Activated gamma-delta T cell treated with Interleukin-2 at 50 U/mL for 16 hours (primary cell): ENCODE results near the gene SIPA1L2.

ENCODE experiments used
- DNase-seq: peaks from one replicate; pipeline ENCODE4 v3.0.0-alpha.2; 2020

The SIPA1L2 gene

GRCh38 chr1:232648316-232648715 is 18.4 kb upstream of the SIPA1L2 start:
- no peak for DNase-seq

GRCh38 chr1:232644209-232644608 is 14.3 kb upstream of the SIPA1L2 start:
- no peak for DNase-seq

GRCh38 chr1:232643251-232643650 is 13.3 kb upstream of the SIPA1L2 start:
- no peak for DNase-seq

- DNase-seq, result no peak
Observed at GRCh38 chr1:232641507-232641906, 11.6 kb upstream of the SIPA1L2 start.

DNA sequence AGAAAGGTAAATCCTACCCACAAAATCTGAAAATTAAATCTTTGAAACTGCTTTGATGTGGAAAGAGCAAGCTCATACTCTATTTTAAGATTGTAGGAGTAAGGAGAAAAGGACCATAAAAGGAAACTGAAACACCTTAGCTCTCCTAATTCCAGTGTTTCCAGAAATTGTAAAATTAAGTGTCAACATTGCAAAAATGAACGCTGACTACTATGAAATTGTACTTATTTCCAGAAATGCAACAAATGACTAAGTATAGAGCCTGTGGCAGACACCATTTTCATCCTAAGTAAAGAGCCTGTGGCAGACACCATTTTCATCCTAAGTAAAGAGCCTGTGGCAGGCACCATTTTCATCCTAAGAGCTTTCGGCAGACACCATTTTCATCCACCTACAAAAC is 6.9 kb upstream of the SIPA1L2 start:
- no peak for DNase-seq

GRCh38 chr1:232635778-232636356 is 5.9 kb upstream of the SIPA1L2 start:
- no peak for DNase-seq

- no peak for DNase-seq
Observed at GRCh38 chr1:232635279-232635678, 5.3 kb upstream of the SIPA1L2 start.

DNA sequence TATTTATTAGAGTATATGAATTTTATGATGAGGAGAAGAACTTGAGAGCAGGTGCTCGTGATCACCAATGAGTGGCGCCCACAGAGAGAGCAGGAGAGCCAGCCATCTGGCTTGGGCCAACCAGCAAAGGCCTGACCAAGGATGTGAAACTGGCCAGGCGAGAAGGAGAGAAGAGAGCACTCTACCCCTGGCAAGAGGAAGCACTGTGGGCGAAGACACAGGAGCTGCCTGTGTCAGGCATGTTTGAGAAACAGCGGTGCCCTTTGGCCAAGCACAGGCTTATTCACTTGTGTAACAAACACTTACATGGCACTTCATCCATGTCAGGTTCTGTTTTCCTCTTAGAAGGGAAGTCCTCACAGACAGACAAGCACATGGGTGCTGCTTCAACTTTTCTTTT is 4.2 kb upstream of the SIPA1L2 start:
- DNase-seq, result no peak

DNA sequence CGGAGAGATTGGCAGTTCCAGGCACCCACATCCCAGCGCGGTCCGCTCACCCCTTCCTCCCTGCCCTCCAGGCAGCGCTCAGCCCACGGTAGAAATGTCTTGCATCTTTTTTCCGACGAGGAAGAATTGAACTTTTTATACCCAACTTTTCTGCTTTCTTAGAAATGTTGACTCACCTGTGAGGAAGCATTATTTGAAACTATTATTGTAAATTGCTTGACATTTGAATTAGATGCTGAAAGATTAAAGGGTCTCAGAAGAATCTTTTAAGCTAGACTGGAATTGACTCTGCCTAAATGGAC is 912 bp upstream of the SIPA1L2 start:
- no peak for DNase-seq

DNA sequence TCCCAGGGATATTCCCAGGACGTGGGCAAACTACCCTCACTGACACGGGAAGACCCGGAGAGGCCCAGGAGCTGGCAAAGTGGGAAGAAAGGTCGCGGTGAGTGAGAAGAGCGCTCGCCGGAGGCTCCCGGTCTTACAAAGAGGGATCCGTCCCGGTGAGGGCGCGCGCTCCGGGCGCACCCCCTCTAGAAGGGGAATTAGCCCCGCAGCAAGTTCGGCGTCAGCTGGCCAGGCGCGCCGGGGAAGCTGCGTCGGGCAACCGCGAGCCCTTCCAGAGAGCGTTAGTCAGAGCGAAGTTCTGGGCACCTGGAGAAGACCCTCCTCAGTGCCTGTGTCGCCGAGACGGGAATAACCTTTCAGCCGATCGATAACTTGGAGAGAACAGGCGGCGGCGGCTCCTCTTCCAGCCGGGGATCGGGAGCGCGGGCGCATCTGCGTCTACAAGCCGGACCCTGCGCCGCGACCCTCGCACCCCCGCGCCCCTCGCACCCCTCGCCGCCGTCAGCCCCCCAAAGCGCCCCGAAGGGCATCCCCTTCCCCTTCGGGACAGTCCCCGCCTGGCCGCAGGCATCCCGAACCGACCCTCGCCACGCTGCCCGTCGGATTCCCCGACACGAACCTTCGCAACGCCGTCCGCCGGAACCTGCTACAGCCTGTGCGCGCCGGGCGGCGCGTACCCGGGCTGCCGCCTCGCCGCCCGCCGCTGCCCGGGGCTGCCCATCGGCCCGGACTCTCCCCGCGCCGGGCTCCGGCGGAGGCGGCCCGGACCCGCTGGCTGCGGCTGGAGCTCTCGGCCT is 485 bp downstream of the SIPA1L2 start:
- peak; percentile 4 for DNase-seq

DNA sequence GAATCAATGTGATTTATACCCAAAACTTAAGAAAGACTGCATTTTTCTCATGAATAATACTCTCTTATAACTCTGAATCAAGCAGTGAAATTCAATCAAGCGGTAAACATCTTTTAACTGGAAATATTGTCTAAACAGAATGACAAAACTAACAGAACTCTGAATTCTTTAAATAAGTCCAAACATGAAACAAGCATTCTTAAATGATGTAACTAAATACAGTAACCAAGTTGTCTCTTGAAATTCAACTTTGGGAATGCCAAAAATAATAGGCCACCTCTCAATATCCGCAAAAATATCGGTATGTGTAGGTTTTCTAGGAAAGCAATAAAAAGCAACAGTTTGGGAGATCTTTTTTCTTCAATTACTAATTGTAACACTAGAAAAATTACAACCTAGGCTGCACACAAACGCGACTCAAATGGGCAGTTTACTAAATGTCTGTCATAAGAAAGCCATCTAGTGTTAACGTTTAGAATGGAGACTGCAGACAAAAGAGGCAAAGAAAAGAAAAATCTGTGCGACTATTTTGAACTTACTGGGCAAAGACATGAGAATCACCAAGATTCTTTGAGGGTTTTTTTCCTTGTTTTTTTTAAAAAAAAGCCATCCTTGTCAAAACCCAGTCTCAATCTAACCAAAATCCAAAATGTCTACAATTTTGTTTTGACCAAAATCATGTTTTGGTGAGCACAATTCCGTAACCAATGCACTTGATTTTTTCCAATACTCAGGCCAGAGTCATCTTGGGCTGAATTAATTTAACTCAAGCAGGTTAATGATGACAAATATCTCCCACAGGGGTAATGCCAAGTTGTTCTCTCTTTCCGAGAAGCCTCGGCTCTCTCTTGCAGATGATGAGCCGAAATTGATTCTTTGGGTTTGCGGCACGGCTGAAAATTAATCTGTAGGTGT is 1.3 kb downstream of the SIPA1L2 start:
- DNase-seq, result no peak

DNA sequence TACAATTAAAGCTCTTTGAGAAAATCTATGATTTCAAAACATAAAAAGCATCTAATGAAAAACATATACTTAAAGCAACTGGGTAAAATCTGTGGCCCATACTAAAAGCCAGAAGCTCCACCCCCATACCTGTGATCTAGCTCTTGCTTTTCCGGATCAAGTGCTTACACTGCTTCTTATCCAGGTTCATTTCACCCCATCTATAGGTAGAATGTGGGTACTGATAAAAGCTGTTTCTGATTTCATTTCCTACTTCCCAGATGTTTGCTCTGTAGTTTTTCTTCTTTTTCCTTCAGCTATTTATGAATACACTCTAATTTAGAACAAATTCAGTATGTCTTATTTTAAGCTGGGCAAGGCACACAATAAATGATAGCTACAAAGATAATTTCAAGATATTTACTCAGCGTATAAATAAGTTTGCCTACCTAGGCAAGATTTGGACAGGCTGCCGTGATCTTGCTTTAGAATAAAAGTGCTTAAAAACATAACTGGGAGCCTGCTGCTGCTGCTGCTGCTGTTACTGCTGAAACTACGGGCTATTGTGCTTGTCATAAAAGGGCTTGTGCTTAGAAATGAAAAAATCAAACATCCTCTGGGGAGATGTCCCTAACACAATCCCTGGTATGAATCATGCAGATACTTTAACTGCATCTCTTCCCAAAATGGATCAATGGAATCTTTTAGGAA is 2.1 kb downstream of the SIPA1L2 start:
- DNase-seq, result peak; percentile 16

GRCh38 chr1:232627171-232627570 is 2.8 kb downstream of the SIPA1L2 start:
- no peak for DNase-seq

GRCh38 chr1:232626452-232626851 is 3.5 kb downstream of the SIPA1L2 start:
- no peak for DNase-seq

- DNase-seq, result no peak
Observed at GRCh38 chr1:232625319-232625868, 4.5 kb downstream of the SIPA1L2 start.

DNA sequence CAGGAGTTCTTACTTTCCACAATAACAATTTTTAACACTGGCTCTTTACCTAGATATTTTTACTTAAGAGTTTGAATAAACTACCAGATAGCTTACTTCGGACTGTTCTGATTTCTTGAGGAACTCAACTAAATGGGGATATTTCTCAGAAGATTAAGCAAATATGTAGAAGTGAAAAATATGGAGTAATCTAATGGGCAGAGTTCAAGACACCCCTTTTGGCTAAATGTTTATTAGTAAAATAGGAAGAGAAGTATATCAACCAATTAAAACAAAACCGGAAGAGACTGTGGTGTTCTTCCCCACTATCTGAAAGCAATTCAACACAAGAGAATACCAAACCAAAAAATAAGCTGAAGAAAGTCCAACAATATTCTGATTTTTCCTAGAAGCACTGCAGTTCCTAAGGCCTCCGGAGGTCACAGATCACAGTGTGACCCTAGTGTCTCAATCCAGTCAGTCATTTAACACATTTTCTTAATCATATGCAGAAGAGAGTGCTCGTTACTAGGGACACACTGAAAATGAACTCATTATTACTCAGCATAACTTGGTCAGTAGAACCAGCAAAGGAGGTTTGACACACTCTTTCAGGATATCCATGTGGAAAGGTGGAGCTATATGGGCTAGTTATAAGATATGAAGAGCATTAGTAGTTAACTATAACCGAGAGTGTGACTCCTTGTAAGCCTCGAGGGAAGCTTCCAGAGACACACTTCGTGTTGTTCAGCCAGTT is 5.2 kb downstream of the SIPA1L2 start:
- no peak for DNase-seq

DNA sequence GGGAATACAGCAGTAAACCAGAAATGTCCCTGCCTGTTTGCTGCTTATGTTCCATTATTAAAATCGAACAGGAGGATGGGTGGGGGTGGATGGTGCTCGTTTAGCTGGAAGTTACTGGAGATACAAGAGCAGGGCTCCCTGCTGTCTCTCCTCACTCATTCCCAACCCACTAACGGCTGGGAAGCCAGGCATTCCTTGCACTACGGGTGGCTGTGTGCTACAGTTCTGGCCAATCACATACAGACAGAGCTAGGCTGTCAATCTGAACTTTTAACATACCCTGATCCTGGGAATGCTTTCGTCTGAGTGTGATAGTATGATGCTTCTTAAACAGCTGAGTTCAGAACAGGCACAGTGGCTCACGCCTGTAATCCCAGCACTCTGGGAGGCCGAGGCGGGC is 7.0 kb downstream of the SIPA1L2 start:
- DNase-seq, result no peak

- no peak for DNase-seq
Observed at GRCh38 chr1:232622378-232622777, 7.6 kb downstream of the SIPA1L2 start.

GRCh38 chr1:232621050-232621449 is 8.9 kb downstream of the SIPA1L2 start:
- no peak for DNase-seq

DNA sequence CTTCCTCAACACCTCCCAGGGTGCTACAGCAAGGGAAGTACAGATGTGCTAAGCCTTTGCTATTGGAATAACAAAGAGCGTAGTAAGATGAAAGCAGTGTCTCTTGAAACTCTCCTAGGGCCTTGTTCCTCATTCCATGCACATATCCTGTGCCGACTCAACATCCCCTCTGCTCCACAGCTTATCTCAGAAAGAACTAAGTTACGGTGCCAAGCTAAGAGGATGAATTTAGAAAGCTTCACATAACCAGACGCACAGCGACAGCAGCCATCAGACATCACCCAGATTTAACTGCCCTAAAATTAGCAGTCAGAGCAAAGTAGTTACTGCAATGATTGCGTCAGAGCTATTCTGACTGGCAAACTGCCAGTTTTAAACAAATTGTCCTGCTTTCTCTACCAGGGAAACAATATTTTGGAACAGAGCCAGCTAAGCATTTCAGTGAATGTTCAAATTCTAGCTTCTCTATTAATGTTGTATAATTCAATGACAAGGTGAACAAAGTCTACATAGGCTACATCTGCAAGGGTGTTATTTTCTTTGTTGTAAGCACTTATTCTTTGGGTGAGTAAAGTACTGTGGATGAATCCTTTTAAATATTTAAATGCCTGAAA is 9.5 kb downstream of the SIPA1L2 start:
- DNase-seq, result no peak

- DNase-seq, result no peak
Observed at GRCh38 chr1:232617237-232617636, 12.7 kb downstream of the SIPA1L2 start.

- no peak for DNase-seq
Observed at GRCh38 chr1:232615306-232615800, 14.6 kb downstream of the SIPA1L2 start.
